ENCODE measurements around the gene KCNQ1. TPM values are rescaled to one million over a fixed set of nuclear protein-coding genes. Genes with fewer than 3 reads are reported as not detected.

KCNQ1 gene
- polyA plus RNA-seq, 1 of the 3 experiments (the other 2 are of a cell fraction): 0.05 TPM

- Histone ChIP-seq H3K27me3 (ENCODE audit: insufficient read depth) (no peaks in the 10 kb centered on the region), H3K36me3 (replicated peaks in 1 of 2; ENCODE audit: control insufficient read depth in 1 of 2, insufficient read depth in 2 of 2, low read length in 1 of 2) (no peaks in the 10 kb centered on the region), H3K4me1 (ENCODE audit: control insufficient read depth in 1 of 2, insufficient read depth in 2 of 2, low read depth in 1 of 2, low read length in 1 of 2) (peaks cover 0 to 5% of the 10 kb centered on the region in 2 experiments; a peak in 1 of 4 replicates), H3K79me2 (ENCODE audit: insufficient read depth) (no peaks in the 10 kb centered on the region), H4K20me1 (ENCODE audit: insufficient read depth) (no peaks in the 10 kb centered on the region), H3F3A (replicated peaks; ENCODE audit: insufficient read depth) (no peaks in the 10 kb centered on the region), H3K4me3 (ENCODE audit: low read depth in 2 of 2, low read length in 1 of 2) (no peak overlapping the region), H2AFZ (ENCODE audit: low read depth) (no peak overlapping the region), H3K27ac (ENCODE audit: low read depth in 2 of 2, low read length in 1 of 2) (no peak overlapping the region), H3K4me2 (no peak overlapping the region), H3K9me2 (no peaks in the 10 kb centered on the region), H3K9me3 (no peaks in the 10 kb centered on the region), H3K9ac (no peak overlapping the region)
- TF ChIP-seq, protein P1, sequence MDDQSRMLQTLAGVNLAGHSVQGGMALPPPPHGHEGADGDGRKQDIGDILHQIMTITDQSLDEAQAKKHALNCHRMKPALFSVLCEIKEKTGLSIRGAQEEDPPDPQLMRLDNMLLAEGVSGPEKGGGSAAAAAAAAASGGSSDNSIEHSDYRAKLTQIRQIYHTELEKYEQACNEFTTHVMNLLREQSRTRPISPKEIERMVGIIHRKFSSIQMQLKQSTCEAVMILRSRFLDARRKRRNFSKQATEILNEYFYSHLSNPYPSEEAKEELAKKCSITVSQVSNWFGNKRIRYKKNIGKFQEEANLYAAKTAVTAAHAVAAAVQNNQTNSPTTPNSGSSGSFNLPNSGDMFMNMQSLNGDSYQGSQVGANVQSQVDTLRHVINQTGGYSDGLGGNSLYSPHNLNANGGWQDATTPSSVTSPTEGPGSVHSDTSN (IDR thresholded peaks at IDR 0.05): no peak
- no peak for TF ChIP-seq SMC3 (IDR thresholded peaks at IDR 0.05; ENCODE audit: low read depth, low read length)
- no peak for TF ChIP-seq SIN3A (IDR thresholded peaks at IDR 0.05; ENCODE audit: borderline replicate concordance, low read depth, low read length)
- TF ChIP-seq USF1 (IDR thresholded peaks at IDR 0.05; ENCODE audit: borderline replicate concordance, low read depth): no peak
- no peak for TF ChIP-seq POLR2AphosphoS5 (IDR thresholded peaks at IDR 0.05; ENCODE audit: low read depth, low read length)
- TF ChIP-seq EZH2phosphoT487 (IDR thresholded peaks at IDR 0.05; ENCODE audit: borderline replicate concordance, low read depth): no peak
- TF ChIP-seq NFIC (IDR thresholded peaks at IDR 0.05; ENCODE audit: borderline replicate concordance): no peak
- no peak for TF ChIP-seq JUND (IDR thresholded peaks at IDR 0.05)
- TF ChIP-seq NRF1 (IDR thresholded peaks at IDR 0.05; ENCODE audit: low read depth, low read length): no peak
- no peak for TF ChIP-seq FOXM1 (IDR thresholded peaks at IDR 0.05; ENCODE audit: low read depth)
- TF ChIP-seq TCF12 (IDR thresholded peaks at IDR 0.05): no peak
- TF ChIP-seq ZBTB33 (IDR thresholded peaks at IDR 0.05; ENCODE audit: borderline replicate concordance, low read depth): no peak
- TF ChIP-seq REST (IDR thresholded peaks at IDR 0.05; ENCODE audit: low read depth, low read length): no peak
- no peak for TF ChIP-seq GATA2 (CRISPR knock-in tag; IDR thresholded peaks at IDR 0.05)
- TF ChIP-seq EP300 (IDR thresholded peaks at IDR 0.05; ENCODE audit: borderline replicate concordance in 1 of 2, low read depth in 1 of 2, low read length in 1 of 2): no peak
- no peak for TF ChIP-seq MXI1 (IDR thresholded peaks at IDR 0.05; ENCODE audit: low read depth, low read length)
- ChIA-PET CTCF (interaction anchor here (1.1 kb wide), 1 partner anchor 275 kb away, joined by 5 read pairs; no protein-coding TSS in a partner anchor), POLR2A (no interaction called here)
- 70% methylated on average over 20 of the region's 20 CpGs for WGBS (ENCODE audit: low lambda C conversion rate)
- DNase-seq: no peak
These were observed 360.7 kb downstream of the KCNQ1 start for GRCh38 chr11:2805388-2806056.

All from SK-N-SH (cell line).